ENCODE results near the gene CADM1.

DNA sequence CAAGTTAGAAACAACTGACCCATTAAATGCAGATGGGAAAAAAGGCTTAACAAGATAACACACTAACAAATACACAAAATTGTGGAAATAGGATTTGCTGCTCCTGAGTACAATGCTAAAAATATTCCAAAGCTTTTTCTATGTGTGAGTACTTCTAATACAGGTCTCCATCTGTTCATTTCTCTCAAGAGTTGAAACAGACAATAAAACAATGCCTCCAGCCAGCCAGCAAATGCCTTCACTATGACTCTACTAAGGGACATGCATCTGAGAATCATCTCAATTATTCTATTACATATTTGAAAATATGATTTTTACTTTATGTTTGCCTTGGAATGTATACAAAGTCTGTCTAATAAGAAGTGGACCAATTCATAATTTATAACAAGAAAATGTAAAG lies 119.0 kb downstream of the CADM1 start:
- TF ChIP-seq, protein P1, sequence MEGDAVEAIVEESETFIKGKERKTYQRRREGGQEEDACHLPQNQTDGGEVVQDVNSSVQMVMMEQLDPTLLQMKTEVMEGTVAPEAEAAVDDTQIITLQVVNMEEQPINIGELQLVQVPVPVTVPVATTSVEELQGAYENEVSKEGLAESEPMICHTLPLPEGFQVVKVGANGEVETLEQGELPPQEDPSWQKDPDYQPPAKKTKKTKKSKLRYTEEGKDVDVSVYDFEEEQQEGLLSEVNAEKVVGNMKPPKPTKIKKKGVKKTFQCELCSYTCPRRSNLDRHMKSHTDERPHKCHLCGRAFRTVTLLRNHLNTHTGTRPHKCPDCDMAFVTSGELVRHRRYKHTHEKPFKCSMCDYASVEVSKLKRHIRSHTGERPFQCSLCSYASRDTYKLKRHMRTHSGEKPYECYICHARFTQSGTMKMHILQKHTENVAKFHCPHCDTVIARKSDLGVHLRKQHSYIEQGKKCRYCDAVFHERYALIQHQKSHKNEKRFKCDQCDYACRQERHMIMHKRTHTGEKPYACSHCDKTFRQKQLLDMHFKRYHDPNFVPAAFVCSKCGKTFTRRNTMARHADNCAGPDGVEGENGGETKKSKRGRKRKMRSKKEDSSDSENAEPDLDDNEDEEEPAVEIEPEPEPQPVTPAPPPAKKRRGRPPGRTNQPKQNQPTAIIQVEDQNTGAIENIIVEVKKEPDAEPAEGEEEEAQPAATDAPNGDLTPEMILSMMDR (conservative IDR thresholded peaks at IDR 0.05; ENCODE audit: low read length) = no peak
- no peak for TF ChIP-seq EZH2phosphoT487 (IDR thresholded peaks at IDR 0.05; ENCODE audit: borderline replicate concordance, low read depth, low read length)
